Aorta (tissue), 5 donors: Measurements from ENCODE around the gene TMEM212. TPM values are rescaled to one million over a fixed set of nuclear protein-coding genes. Genes with fewer than 3 reads are reported as not detected.

Experiments used
- ATAC-seq: fragments of 200-7000 bp; cut with Tn5 transposase; one replicate; pipeline ENCODE4 v1.9.1; 2022; ENCODE audit warnings: moderate library complexity; ENCODE audit not compliant: low FRiP score
- DNase-seq, 2 donors: peaks; one replicate each; pipeline ENCODE4 v3.0.0-alpha.2; 2020
- H3K27ac ChIP-seq, 2 donors: one replicate each; pipeline ENCODE4 v1.5.1; 2013; ENCODE audit warnings: low read length in 2 of 2, mild to moderate bottlenecking in 2 of 2, moderate library complexity in 2 of 2, control low read depth in 1 of 2, inconsistent platforms in 1 of 2, low read depth in 1 of 2
- H3K27me3 ChIP-seq, 2 donors: one replicate each; pipeline ENCODE4 v1.6.1; 2013; ENCODE audit warnings: control low read depth in 1 of 2, low read length in 1 of 2, mild to moderate bottlenecking in 1 of 2, moderate library complexity in 1 of 2; ENCODE audit not compliant: insufficient read depth in 2 of 2, control insufficient read depth in 1 of 2
- H3K36me3 ChIP-seq, 2 donors: one replicate each; pipeline ENCODE4 v1.6.1; 2013; ENCODE audit warnings: control low read depth in 1 of 2, low read length in 1 of 2, mild to moderate bottlenecking in 1 of 2; ENCODE audit not compliant: insufficient read depth in 2 of 2, control insufficient read depth in 1 of 2
- H3K4me1 ChIP-seq, 2 donors: one replicate each; pipeline ENCODE4 v1.6.1; 2013; ENCODE audit warnings: low read length in 2 of 2, control low read depth in 1 of 2, mild to moderate bottlenecking in 1 of 2, moderate library complexity in 1 of 2; ENCODE audit not compliant: insufficient read depth in 2 of 2, control insufficient read depth in 1 of 2
- H3K4me3 ChIP-seq, 2 donors: one replicate each; pipeline ENCODE4 v1.5.1; 2013; ENCODE audit warnings: low read length in 2 of 2, control low read depth in 1 of 2, mild to moderate bottlenecking in 1 of 2
- H3K9me3 ChIP-seq: one replicate; pipeline ENCODE4 v1.6.1; 2013; ENCODE audit warnings: mild to moderate bottlenecking, low read length; ENCODE audit not compliant: control insufficient read depth
- WGBS, 2 donors: extraction: QIAGEN DNeasy Blood & Tissue Kit; methylation state at CpG; one replicate each; pipeline ENCODE4 v1.1.7; 2013; 5-methylcytosine and 5-hydroxymethylcytosine counted together
- intact Hi-C, 2 donors: fragments of 100-400 bp; cut with DNase I; formaldehyde crosslinking; loops; one replicate each; pipeline versions ENCODE4 v1.14.2 to v1.15.0; 2022
- polyA plus RNA-seq, 2 donors: library from polyadenylated mRNA; stranded (reverse); fragments of 200-250 nt; gene quantifications; one replicate each; pipeline ENCODE4 v1.2.3, GENCODE V29; 2013
- total RNA-seq, 2 donors: library from RNA; stranded (reverse); fragmentation: NEBNext Ultra II Directional; extraction: Animal tissue kit (Norgen Biotek cat#: 25700); gene quantifications; one replicate each; pipeline ENCODE4 v1.2.1, GENCODE V29; 2021
- donor health status: healthy with polysubstance abuse.
- donor health status: Bipolar disorder and iron deficiency.
- donor health status: DM: no; HTN: no; CAD: no.
- donor health status: DM: no; HTN: no; CAD: no.
- donor health status: DM: yes; HTN: yes; CAD: no.

The TMEM212 gene
- total and polyA plus RNA-seq, 4 donors = not detected

- H3K9me3 ChIP-seq = no peaks in the 10 kb centered on the region
- DNase-seq (no peak), ATAC-seq (peak; percentile 58)
- peaks cover 2 to 8% of the 10 kb centered on the region in 2 donors for H3K4me1 ChIP-seq
- 2 to 4% methylated on average over 6 of the region's 6 CpGs for WGBS, 2 donors
- H3K27ac ChIP-seq = peak overlapping the region; percentile 77 to 84
- H3K36me3 ChIP-seq = no peaks in the 10 kb centered on the region
- intact Hi-C loops = no loop called here
- H3K4me3 ChIP-seq = no peak overlapping the region
- H3K27me3 ChIP-seq = no peaks in the 10 kb centered on the region
Measured at GRCh38 chr3:171804618-171805389, 38.3 kb upstream of the TMEM212 start.

GRCh38 chr3:171805687-171806086, 37.5 kb upstream of the TMEM212 start:
- peaks cover 2 to 8% of the 10 kb centered on the region in 2 donors for H3K4me1 ChIP-seq
- no peaks in the 10 kb centered on the region for H3K36me3 ChIP-seq
- intact Hi-C loops = no loop called here
- H3K9me3 ChIP-seq = no peaks in the 10 kb centered on the region
- WGBS, 2 donors = 47 to 50% methylated on average over 3 of the region's 3 CpGs
- peak overlapping the region in 1 of 2 donors; percentile 8 for H3K27ac ChIP-seq
- H3K4me3 ChIP-seq = no peak overlapping the region
- ATAC-seq (no peak), DNase-seq (no peak)
- H3K27me3 ChIP-seq = no peaks in the 10 kb centered on the region

DNA sequence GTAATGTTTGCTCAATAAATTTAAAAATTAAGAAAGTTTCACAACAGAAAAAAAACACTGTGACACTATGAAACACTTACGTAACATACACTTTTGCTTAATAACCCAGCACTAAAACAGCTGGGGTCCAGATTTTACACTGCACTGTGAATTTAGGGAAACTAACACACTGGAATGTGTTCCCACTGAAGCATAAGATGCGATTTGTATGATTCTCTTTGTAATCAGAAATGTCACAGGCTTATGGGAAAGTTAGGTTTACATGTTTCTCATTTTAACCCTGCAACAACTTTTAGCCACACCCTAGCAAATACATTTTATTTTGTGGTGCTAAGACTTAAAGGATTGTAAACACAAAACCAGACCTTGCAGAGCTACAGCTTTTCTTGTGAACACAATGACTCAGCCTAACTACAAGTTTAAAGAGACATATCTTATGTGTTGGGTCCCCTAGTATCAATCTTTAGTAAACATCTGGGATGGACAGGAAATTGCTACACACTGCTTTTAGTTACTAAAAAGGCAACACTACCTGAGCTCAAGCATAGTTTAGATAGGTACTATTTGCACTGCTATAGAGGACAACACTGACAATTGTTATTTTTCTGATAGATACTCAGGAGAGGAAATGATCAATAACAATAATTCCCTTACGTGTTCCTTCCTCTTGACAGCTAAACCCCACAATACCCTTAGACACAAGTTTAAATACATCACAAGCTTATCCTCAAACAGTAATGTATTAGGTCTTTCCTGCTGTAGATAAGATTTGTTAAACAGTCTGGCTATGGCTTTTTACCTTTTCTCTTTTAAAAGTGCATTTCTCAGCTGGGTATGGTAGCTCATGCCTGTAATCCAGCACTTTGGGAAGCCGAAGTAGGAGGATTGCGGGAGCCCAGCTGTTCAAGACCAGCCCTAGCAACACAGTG, 36.7 kb upstream of the TMEM212 start:
- Histone ChIP-seq H3K27ac (no peak overlapping the region), H3K4me1 (peaks cover 2 to 8% of the 10 kb centered on the region in 2 donors)
- WGBS, 2 donors = 48 to 64% methylated on average over 5 of the region's 5 CpGs

DNA sequence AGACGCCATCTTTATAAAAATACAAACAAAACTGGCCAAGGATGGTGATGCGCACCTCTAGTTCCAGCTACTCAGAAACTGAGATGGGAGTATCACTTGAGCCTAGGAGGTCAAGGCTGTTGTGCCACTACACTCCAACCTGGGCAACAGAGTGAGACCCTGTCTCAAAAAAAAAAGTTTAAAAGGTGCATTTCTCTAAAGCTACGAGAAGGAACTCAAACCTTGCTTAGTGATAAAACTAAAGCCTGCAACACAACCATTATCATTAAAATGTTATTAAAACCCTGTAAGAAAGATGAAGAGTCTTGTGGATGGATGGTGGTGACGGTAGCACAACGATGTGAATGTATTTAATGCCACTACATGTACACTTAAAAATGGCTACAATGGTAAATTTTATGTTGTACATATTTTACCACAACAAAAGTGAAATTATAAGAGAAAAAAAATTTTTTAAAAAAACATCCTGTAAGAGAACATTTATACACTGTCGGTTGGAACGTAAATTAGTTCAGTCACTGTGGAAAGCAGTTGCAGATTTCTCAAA, 35.9 kb upstream of the TMEM212 start:
- Histone ChIP-seq H3K4me1 (peaks cover 2 to 7% of the 10 kb centered on the region in 2 donors), H3K27me3 (no peaks in the 10 kb centered on the region), H3K9me3 (no peaks in the 10 kb centered on the region), H3K36me3 (no peaks in the 10 kb centered on the region), H3K4me3 (no peak overlapping the region), H3K27ac (no peak overlapping the region)
- no peak for DNase-seq
- WGBS, 2 donors = 84 to 89% methylated on average over 7 of the region's 7 CpGs
- intact Hi-C loops = no loop called here
- no peak for ATAC-seq

More for the DNA sequence above, 36.7 kb upstream of the TMEM212 start:
- ATAC-seq (no peak), DNase-seq (no peak)
- Histone ChIP-seq H3K27me3 (no peaks in the 10 kb centered on the region), H3K4me3 (no peak overlapping the region), H3K9me3 (no peaks in the 10 kb centered on the region), H3K36me3 (no peaks in the 10 kb centered on the region)
- intact Hi-C loops = no loop called here

- H3K9me3 ChIP-seq = no peaks in the 10 kb centered on the region
- intact Hi-C loops = no loop called here
- H3K36me3 ChIP-seq = no peaks in the 10 kb centered on the region
- DNase-seq = no peak
- no peak for ATAC-seq
- WGBS, 2 donors = 97% methylated on average over 6 of the region's 6 CpGs
- H3K4me3 ChIP-seq = no peak overlapping the region
- H3K4me1 ChIP-seq = peaks cover 2 to 4% of the 10 kb centered on the region in 2 donors
- H3K27me3 ChIP-seq = no peaks in the 10 kb centered on the region
- H3K27ac ChIP-seq = no peak overlapping the region
Measured at GRCh38 chr3:171807806-171808205, 35.3 kb upstream of the TMEM212 start.

DNA sequence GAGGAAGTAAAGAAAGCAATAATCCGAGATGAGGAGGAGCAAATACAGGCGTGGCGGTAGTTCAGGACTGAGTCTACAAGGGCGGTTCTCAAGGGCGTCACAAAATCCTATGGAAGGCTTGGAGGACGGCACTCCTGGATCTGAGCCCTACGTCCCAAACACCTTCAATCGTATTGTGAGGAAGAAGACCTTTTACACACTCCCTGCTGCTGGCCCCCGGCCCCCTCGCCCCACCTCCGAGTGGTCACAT, 33.6 kb upstream of the TMEM212 start:
- Histone ChIP-seq H3K4me3 (peak overlapping the region; percentile 30 to 32), H3K27me3 (no peaks in the 10 kb centered on the region), H3K27ac (peak overlapping the region in 1 of 2 donors; percentile 87), H3K4me1 (peaks cover 0 to 3% of the 10 kb centered on the region in 2 donors), H3K9me3 (no peaks in the 10 kb centered on the region), H3K36me3 (no peaks in the 10 kb centered on the region)
- intact Hi-C loops = no loop called here
- ATAC-seq = peak; percentile 19
- DNase-seq = no peak
- 1% methylated on average over 11 of the region's 11 CpGs for WGBS, 2 donors

DNA sequence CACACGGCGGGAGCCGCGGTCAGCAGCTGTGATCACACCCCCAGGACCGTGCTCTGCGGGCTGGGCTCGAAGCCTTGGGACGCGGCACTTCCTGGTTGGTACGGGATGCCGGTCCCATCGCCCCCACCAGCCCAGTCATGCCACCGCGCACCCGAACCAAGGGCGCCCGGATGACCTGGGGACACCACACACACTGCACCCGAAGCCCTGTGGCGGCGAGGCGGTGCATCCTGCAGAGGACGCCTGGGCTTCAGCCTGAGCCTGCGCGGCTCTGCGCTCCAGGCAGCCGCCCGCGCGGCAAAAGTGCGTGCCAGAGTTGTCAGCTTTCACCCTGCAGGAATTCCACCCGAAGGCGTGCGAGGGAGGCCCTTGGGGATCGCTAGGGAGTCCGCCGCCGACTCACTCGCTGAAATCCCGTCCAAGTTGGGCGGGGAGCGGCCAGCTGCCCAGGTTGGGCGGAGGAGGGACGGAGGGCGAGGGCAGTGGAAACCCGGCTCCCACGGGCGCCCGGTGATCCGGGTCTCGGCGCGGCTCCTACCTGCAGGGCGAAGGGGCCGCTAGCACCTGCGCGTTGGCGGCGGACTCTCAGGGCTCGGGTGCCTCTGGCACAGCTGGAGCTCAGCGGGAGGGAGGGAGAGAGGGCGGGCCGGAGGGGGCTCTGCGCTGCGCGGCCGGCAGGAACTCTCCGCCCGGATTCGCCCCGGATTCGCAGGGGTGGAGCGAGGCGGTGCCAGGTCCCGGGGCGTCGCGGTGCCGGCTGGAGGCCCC, 33.1 kb upstream of the TMEM212 start, which contains the start of gene PLD1:
TSS of gene PLD1 (minus strand) at position 623 of the 768 bp plus-strand sequence. CDS start 72,432 bp downstream, outside the sequence.
- Histone ChIP-seq H3K4me1 (no peaks in the 10 kb centered on the region), H3K4me3 (peak within 1 kb of the TSS; percentile 30 to 32), H3K27me3 (no peaks in the 10 kb centered on the region), H3K36me3 (no peaks in the 10 kb centered on the region), H3K27ac (peak within 1 kb of the TSS in 1 of 2 donors; percentile 87), H3K9me3 (no peaks in the 10 kb centered on the region)
- DNase-seq = peak; percentile 93 to 97
- ATAC-seq = peak; percentile 87
- intact Hi-C loops = no loop called here
- 0 to 1% methylated on average over 78 of the region's 78 CpGs for WGBS, 2 donors

- intact Hi-C loops = no loop called here
- DNase-seq (no peak), ATAC-seq (no peak)
- Histone ChIP-seq H3K4me1 (no peaks in the 10 kb centered on the region), H3K9me3 (no peaks in the 10 kb centered on the region), H3K4me3 (peak overlapping the region; percentile 30 to 32), H3K27ac (peak overlapping the region in 1 of 2 donors; percentile 87), H3K27me3 (no peaks in the 10 kb centered on the region), H3K36me3 (no peaks in the 10 kb centered on the region)
- 8 to 11% methylated on average over 22 of the region's 22 CpGs for WGBS, 2 donors
Measured at GRCh38 chr3:171810629-171811294, 32.4 kb upstream of the TMEM212 start.
